Subcutaneous abdominal adipose tissue (tissue), 5 donors: Measurements from ENCODE around the gene CSAG1.
"Not testable (repeated sequence)": the region's sequence is repeated elsewhere in the genome, so short reads cannot be mapped to it uniquely, and the experiment has no call there.

Source experiments
- H3K27ac ChIP-seq: one replicate; pipeline ENCODE4 v1.7.0; 2013; ENCODE audit warnings: low read depth, mild to moderate bottlenecking, inconsistent platforms, low read length, moderate library complexity
- H3K27me3 ChIP-seq, 5 donors: one replicate each; pipeline ENCODE4 v1.7.0; 2013; ENCODE audit warnings: low read length in 5 of 5, inconsistent platforms in 1 of 5; ENCODE audit not compliant: control insufficient read depth in 5 of 5, insufficient read depth in 4 of 5
- H3K36me3 ChIP-seq, 5 donors: one replicate each; pipeline ENCODE4 v1.7.0; 2013; ENCODE audit warnings: low read length in 5 of 5; ENCODE audit not compliant: control insufficient read depth in 5 of 5, insufficient read depth in 5 of 5
- H3K4me1 ChIP-seq, 5 donors: one replicate each; pipeline ENCODE4 v1.7.0; 2013; ENCODE audit warnings: low read length in 5 of 5, mild to moderate bottlenecking in 3 of 5, moderate library complexity in 1 of 5; ENCODE audit not compliant: control insufficient read depth in 5 of 5, insufficient read depth in 5 of 5
- H3K4me3 ChIP-seq, 5 donors: one replicate each; pipeline ENCODE4 v1.7.0; 2013; ENCODE audit warnings: low read length in 5 of 5, low read depth in 1 of 5
- H3K9ac ChIP-seq, 5 donors: one replicate each; pipeline ENCODE4 v1.7.0; 2013; ENCODE audit warnings: low read length in 5 of 5, mild to moderate bottlenecking in 4 of 5, moderate library complexity in 3 of 5
- H3K9me3 ChIP-seq, 5 donors: one replicate each; pipeline ENCODE4 v1.7.0; 2013; ENCODE audit warnings: low read length in 5 of 5; ENCODE audit not compliant: control insufficient read depth in 5 of 5
- donor health status: healthy.
- donor health status: healthy.
- donor health status: healthy.
- donor health status: healthy.
- donor health status: healthy.

The CSAG1 gene

DNA sequence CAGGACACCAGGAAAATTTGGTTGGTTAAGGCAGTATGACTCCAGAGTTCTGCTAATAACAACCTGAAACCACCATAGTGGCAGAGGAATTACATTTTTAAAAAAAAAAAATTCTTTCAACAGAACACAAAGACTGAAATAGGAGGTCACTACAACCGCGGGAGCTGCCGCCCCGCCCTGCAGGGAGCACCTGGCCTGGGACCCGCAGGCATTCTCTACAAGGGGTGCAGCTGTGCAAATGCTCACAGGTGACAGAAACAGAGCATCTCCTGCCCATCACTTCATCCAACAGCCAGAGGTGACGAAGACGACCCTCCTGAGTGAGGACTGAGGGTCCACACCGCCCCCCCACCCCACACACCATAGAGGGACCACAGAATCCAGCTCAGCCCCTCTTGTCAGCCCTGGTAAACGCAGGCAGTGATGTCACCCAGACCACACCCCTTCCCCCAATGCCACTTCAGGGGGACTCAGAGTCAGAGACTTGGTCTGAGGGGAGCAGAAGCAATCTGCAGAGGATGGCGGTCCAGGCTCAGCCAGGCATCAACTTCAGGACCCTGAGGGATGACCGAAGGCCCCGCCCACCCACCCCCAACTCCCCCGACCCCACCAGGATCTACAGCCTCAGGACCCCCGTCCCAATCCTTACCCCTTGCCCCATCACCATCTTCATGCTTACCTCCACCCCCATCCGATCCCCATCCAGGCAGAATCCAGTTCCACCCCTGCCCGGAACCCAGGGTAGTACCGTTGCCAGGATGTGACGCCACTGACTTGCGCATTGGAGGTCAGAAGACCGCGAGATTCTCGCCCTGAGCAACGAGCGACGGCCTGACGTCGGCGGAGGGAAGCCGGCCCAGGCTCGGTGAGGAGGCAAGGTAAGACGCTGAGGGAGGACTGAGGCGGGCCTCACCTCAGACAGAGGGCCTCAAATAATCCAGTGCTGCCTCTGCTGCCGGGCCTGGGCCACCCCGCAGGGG is 35.3 kb downstream of the CSAG1 start, which contains the start of gene MAGEA3:
MAGEA3 (plus strand) TSS at position 843 of the 980 bp plus-strand sequence. CDS start 2,039 bp downstream, outside the sequence.
- H3K4me1 ChIP-seq, H3K9ac ChIP-seq, H3K4me3 ChIP-seq, H3K27ac ChIP-seq, H3K36me3 ChIP-seq, H3K27me3 ChIP-seq, H3K9me3 ChIP-seq: not testable (repeated sequence)

GRCh38 chrX:152681012-152681411 is 52.5 kb downstream of the CSAG1 start:
- not testable (repeated sequence) for H3K27ac ChIP-seq, H3K4me1 ChIP-seq, H3K36me3 ChIP-seq, H3K9me3 ChIP-seq, H3K27me3 ChIP-seq, H3K4me3 ChIP-seq, H3K9ac ChIP-seq
